Measurements from ENCODE around the gene IL18R1. TPM values are rescaled to one million over a fixed set of nuclear protein-coding genes. Genes with fewer than 3 reads are reported as not detected.

The IL18R1 gene
- polyA plus RNA-seq, 1 experiment, result not detected

GRCh38 chr2:102442967-102443828 lies 87.6 kb downstream of the IL18R1 start:
- Histone ChIP-seq H3K27me3 (ENCODE audit: control insufficient read depth, insufficient read depth, low read length) (no peaks in the 10 kb centered on the region; the same call in 1 of the 2 replicates), H3K4me3 (ENCODE audit: low read depth, low read length) (no peak overlapping the region), H3K36me3 (ENCODE audit: control insufficient read depth, insufficient read depth, low read length) (no peaks in the 10 kb centered on the region)
- POLR2A ChIA-PET, result interaction anchor here (0.6 kb wide), 1 partner anchor 438 kb away, joined by 3 read pairs; no protein-coding TSS in a partner anchor
- CTCF ChIA-PET, result interaction anchor here (0.6 to 2.9 kb wide), 22 partner anchors 9 to 1101 kb away, joined by 3 to 19 read pairs (median 4); partner anchors contain the start of gene IL18R1
- no peak for DNase-seq (ENCODE audit: low read depth)
- peak; percentile 71 for TF ChIP-seq CTCF (IDR thresholded peaks at IDR 0.05; ENCODE audit: insufficient read depth, low read depth, low read length)

- no peak overlapping the region for H3K4me3 ChIP-seq (ENCODE audit: low read depth, low read length)
- no peak for TF ChIP-seq CTCF (IDR thresholded peaks at IDR 0.05; ENCODE audit: insufficient read depth, low read depth, low read length)
- no peaks in the 10 kb centered on the region; the same call in 1 of the 2 replicates for H3K27me3 ChIP-seq (ENCODE audit: control insufficient read depth, insufficient read depth, low read length)
- H3K36me3 ChIP-seq (ENCODE audit: control insufficient read depth, insufficient read depth, low read length), result no peaks in the 10 kb centered on the region
- ChIA-PET CTCF (interaction anchor here (0.6 to 2.9 kb wide), 16 partner anchors 8 to 1102 kb away, joined by 3 to 19 read pairs (median 4); partner anchors contain the start of gene IL18R1), POLR2A (no interaction called here)
- DNase-seq (ENCODE audit: low read depth), result no peak
Observed at GRCh38 chr2:102444233-102444632, 88.6 kb downstream of the IL18R1 start.

GRCh38 chr2:102446936-102447335 lies 91.3 kb downstream of the IL18R1 start:
- Histone ChIP-seq H3K36me3 (ENCODE audit: control insufficient read depth, insufficient read depth, low read length) (no peaks in the 10 kb centered on the region), H3K4me3 (ENCODE audit: low read depth, low read length) (no peak overlapping the region), H3K27me3 (ENCODE audit: control insufficient read depth, insufficient read depth, low read length) (no peaks in the 10 kb centered on the region; the same call in 1 of the 2 replicates)
- CTCF ChIA-PET, result interaction anchor here (1.8 kb wide), 1 partner anchor 206 kb away, joined by 4 read pairs; no protein-coding TSS in a partner anchor
- DNase-seq (ENCODE audit: low read depth), result no peak
- TF ChIP-seq CTCF (IDR thresholded peaks at IDR 0.05; ENCODE audit: insufficient read depth, low read depth, low read length), result no peak
- POLR2A ChIA-PET, result no interaction called here

Small RNA genes lying within 50 kb of the gene (small RNA-seq; reads per million reads assigned to genes)
- gene MIR4772 (ENCODE audit: insufficient read length, low read depth, low replicate concordance), result not detected

Other genes with a start within 250 kb of the IL18R1 start
- 37.3 and 43.4 TPM in 2 replicates for gene IL1R1, start 213.1 kb upstream of the IL18R1 start, polyA plus RNA-seq (2011; rRNA removed)
- 0.09 and 0.11 TPM in 2 replicates for gene IL1RL2, start 168.8 kb upstream of the IL18R1 start, polyA plus RNA-seq (2011; rRNA removed)
- not detected in 2 replicates for gene IL1RL1, start 44.2 kb upstream of the IL18R1 start, polyA plus RNA-seq (2011; rRNA removed)
- not detected in 2 replicates for gene IL18RAP, start 67.4 kb downstream of the IL18R1 start, polyA plus RNA-seq (2011; rRNA removed)
- gene SLC9A4, start 117.4 kb downstream of the IL18R1 start, polyA plus RNA-seq (2011; rRNA removed), result not detected in 2 replicates

Measured in BJ (cell line).